GM18505 (cell line): ENCODE results near the gene ANKRD44.

Experiments used
- ATAC-seq: cut with Tn5 transposase; IDR thresholded peaks from one replicate; pipeline ENCODE4 v1.9.1; 2021; ENCODE audit not compliant: unreplicated experiment
- POLR2A ChIP-seq: IDR thresholded peaks from 4 replicates; pipeline ENCODE4 v1.6.1; 2011; ENCODE audit warnings: borderline replicate concordance; ENCODE audit not compliant: insufficient read depth, insufficient read length; ENCODE audit errors: extremely low read depth

Gene ANKRD44

DNA sequence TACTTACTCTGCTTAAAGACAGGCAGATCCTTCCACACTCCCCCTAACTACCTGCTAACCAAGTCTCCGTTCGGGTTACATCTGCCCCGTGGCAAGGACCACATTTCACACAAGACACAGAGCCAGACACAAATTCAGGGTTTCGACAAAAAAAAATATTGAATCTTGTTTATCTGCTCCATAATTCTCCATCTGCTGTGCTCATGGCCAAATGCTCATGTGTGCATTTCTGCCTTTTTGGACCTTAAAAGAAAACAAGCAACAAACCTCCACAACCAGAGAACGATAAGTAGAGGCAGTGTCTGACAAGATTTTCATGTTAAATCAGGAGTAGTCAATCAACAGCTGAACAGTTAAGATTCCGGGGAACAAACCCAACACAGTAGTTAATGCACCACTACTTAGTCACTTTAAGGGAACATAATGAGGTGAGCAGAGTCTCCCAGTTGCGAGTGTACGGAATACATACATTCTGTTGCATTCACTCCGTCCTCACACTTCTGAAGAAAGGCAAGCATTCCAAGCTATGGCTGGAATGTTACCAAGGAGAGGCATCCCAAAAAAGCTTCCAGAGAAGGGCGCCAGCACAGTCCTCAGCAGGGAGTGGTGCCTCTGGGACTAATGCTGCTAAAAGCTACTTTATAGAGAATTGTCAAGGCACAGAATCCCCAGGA lies 121.0 kb downstream of the ANKRD44 start:
- ATAC-seq, result no peak
- TF ChIP-seq POLR2A, result no peak

DNA sequence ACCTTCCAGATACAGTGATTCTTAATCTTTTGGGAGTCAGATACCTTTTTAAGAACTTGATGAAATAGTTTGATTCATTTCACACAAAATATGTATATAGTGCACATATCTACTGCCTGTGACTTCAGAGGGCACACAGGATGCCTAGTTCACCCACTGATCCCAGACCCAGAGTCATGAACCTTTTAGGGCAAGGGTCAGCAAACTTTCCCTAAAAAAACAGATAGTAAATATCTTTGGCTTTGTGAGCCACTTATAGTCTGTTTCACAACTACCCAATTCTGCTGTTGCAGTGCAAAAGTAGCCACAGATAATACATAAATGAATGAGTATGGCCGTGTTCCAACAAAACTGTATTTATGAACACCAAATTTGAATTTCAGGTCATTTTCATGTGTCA lies 124.9 kb downstream of the ANKRD44 start:
- TF ChIP-seq POLR2A, result no peak
- no peak for ATAC-seq

DNA sequence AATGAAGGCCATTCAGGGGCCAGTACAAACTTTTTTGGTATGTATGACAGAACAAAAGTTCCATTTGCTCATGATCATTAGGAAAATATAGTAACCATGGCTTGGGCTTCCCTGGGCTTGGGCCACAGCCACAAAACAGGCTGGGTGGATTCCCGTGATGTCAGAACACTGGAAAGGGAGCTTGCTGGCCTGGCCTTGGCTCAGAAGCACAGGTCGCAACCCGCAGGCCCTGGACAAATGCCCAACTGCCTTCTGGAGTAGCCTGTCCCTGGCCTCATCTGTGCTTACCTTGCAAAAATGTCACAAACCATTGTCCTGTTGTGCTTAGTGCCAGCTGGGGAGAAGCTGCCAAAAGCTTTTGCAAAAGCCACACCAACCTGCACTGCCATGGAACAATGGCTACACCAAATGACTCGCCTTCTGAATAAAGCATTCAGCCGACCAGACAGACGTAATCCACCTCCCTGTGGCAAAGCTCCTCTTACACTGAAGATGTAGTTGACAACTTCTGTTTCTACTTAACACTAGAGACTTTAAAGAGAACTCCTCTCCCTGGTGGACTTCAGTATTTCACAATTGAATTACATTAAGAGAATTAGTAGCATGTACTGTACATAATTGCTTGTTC lies 125.5 kb downstream of the ANKRD44 start:
- no peak for TF ChIP-seq POLR2A
- no peak for ATAC-seq

DNA sequence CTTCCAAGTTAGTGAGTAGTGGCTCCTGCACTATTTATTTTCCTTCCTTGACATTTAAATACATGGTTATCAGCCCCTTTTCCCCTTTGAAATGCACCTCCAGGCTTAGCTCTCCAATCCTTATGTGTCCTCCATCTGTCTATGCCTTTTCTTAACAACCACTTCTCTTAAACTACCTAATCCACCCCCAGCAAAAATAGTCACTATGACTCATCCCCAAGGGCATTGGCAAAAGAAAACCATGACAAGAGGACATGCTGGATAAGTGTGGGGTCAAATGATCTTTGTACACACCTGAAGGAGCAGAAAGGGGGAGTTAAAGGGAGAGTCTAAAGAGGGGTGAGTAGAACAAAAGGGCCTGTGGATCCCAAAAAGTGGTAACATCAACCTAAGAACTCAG lies 127.2 kb downstream of the ANKRD44 start:
- ATAC-seq, result no peak
- no peak for TF ChIP-seq POLR2A

- no peak for TF ChIP-seq POLR2A
- ATAC-seq, result no peak
Measured at GRCh38 chr2:197182668-197183067, 127.9 kb downstream of the ANKRD44 start.

GRCh38 chr2:197181491-197181890 lies 129.1 kb downstream of the ANKRD44 start:
- no peak for TF ChIP-seq POLR2A
- no peak for ATAC-seq

DNA sequence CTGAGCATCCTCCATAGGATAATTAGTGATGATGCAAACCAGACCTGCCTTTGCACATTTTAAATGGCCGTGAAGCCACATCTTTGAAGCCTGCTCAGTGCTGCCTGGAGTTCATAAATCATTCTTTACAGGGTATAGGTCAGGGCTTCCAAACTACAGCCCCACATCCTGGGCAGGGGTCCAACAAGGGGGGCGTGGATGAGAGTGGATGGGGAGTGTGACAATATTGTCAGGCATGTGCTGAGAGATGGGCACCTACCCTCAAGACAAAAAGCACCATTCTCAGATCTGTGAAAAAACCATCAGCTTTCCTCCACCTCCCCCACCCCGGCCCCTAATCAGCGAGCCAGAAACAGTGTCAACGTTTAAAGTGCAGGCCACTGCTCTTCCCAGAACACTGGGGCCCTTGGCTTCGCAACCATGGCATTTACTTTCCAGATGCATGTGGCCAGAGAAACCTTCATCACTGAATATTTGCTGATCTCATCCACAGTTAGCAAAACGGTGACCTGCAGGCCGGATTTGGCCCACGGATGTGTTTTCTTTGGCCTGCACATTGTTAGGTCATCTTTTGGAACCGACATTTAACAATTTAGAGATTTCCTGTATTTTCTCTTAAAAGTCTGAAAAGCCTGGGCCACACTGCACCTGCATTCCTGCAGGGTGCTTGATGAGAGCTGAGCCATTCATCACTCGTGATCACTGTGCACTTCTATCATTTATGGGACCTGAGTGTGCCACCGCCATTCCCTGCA lies 130.7 kb downstream of the ANKRD44 start:
- TF ChIP-seq POLR2A, result no peak
- no peak for ATAC-seq

DNA sequence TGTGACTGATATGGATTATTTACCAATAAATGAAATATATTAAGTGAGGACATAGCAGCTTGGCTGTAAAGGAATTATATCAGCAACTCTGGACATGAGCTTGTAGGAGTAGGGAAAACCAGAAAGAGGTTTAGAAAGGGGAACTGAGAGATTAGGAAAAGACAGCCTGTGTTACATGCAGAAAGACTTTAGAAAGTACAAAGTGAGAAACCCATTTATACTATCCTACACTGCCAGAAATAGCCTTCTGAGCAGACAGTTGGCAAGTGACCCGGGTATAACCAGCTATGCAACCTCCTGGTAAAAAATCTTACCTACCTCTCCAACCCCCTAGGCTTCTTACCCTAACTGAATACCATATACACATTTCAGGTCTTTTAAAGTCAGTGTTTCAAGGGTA lies 134.1 kb downstream of the ANKRD44 start:
- no peak for ATAC-seq
- TF ChIP-seq POLR2A, result no peak

GRCh38 chr2:197174539-197175094 lies 136.0 kb downstream of the ANKRD44 start:
- TF ChIP-seq POLR2A, result no peak
- ATAC-seq, result no peak

GRCh38 chr2:197171582-197171981 lies 139.0 kb downstream of the ANKRD44 start:
- no peak for TF ChIP-seq POLR2A
- no peak for ATAC-seq

- no peak for ATAC-seq
- TF ChIP-seq POLR2A, result no peak
Measured at GRCh38 chr2:197170208-197170607, 140.4 kb downstream of the ANKRD44 start.

DNA sequence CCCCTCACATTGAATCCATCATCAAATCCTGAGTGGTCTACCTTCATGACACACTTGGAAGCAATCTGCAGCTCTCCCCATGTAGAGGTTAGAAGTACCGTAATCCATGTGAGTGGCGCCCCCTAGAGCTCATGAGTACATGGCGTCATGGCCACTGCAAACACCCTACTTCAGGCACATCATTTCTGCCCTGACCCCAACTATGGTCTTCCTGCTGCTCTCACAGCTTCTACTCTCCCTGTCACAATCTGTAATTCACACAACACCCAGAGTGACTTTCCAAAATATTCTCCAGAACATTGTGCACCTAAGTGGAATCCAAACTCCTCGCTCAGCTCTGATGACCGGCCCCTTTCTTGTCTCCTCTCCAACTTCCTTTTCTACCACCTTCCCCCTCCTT lies 141.9 kb downstream of the ANKRD44 start:
- no peak for ATAC-seq

DNA sequence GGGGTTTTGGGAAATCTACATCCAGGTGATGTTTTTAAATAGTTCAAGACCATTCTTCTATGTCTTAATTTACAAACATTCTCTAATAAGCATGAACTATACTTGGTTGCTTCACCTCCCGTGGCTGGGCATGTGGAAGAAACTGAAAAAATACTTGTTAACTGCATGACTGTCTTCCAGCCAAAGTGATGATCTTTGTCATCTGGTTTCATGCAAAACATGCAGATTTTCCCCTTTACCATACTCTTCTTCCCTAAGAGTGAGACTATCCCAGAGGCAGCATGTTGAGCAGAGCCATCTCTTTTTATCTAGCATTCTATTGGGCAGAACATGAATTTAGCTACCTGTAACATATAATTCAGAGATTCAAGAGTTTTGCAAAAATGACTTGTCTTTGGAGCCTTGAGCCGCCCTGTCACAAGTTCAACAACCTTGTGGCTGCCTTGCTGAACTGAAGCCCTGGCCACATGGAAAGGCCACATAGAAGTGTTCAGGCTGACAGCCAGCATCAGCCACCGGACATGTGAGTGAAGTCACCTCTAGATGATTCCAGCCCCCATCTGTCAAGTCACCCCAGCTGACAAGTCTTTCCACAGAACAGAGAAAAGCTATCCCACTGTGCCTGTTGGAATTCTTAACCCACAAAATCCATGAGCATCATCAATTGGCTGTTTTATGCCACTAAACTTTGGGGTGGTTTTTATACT lies 142.8 kb downstream of the ANKRD44 start:
- no peak for TF ChIP-seq POLR2A
- ATAC-seq, result no peak

More for the DNA sequence above, 141.9 kb downstream of the ANKRD44 start:
- TF ChIP-seq POLR2A, result no peak
